Ramos (cell line): ENCODE results near the gene ZCCHC7.
"Not testable (repeated sequence)": the region's sequence is repeated elsewhere in the genome, so short reads cannot be mapped to it uniquely, and the experiment has no call there.

Source experiments
- in situ Hi-C: fragments of 300-500 bp; cut with MboI; formaldehyde crosslinking; loops from one replicate; pipeline ENCODE4 v1.14.3; 2022; ENCODE audit warnings: low sequenced_read_pairs; ENCODE audit not compliant: unreplicated experiment

ZCCHC7 gene

DNA sequence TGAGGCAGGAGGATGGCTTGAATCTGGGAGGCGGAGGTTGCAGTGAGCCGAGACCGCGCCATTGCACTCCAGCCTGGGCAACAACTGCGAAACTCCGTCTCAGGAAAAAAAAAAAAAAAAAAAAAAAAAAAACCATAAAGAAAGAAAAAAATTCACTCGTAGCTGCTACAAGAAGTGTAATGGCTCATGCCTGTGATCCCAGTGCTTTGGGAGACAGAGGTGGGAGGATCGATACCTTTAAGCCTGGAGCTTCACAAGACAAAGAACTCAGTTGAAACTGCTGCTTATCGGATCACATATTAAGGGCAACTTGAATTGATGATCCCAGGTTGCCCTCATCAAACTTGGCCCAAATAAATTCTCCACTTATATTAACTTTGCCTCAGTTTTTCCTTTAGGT lies 1.0 kb upstream of the ZCCHC7 start:
- in situ Hi-C loops, result no loop called here

DNA sequence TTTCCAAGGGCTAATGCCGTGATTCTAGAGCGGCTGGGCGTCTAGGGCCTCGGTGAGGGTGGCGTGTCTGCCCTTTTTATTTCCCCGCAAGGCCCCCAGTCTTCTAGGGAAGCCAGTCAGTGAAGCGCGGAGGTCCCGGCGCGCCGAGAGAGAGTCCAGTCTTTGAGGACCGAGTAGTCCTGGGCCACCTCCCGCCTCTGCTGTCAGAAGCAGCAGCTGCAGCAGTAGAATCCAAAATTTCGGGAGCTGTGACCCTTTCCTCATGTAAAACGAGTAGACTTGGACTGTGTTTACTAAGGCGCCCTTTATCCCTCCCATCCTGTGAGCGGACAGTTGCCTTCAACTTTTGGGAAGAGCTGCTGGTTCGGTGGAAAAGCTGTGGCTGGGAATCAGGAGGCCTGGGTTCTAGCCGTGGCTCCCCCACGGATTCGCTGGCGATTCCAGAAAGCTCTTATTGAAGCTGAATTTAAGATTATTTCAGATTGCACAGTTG lies 515 bp downstream of the ZCCHC7 start:
- in situ Hi-C loops, result loop anchor here (10.0 kb wide), 1 partner anchor 86 kb away; the partner anchor contains the start of gene PAX5

DNA sequence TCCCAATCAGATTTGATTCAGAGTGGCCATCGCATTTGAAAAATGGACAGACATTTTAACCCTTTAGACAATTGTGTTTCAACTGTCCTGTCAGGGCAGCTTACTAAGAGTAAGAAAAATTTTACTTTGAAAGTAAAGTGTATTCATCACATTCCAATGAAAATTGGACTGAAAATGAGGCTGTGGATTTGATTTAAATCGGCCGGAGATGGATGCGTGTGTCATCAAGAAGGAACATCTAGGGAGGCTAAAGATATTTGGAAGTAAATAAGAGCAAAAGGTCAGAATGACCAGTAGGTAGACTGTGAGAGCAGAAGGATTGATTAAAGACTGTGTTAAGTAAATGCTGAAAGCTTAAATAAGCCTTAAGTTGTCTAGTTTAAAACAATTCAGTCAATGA lies 1.5 kb downstream of the ZCCHC7 start:
- in situ Hi-C loops, result loop anchor here (10.0 kb wide), 1 partner anchor 87 kb away; the partner anchor contains the start of gene PAX5

DNA sequence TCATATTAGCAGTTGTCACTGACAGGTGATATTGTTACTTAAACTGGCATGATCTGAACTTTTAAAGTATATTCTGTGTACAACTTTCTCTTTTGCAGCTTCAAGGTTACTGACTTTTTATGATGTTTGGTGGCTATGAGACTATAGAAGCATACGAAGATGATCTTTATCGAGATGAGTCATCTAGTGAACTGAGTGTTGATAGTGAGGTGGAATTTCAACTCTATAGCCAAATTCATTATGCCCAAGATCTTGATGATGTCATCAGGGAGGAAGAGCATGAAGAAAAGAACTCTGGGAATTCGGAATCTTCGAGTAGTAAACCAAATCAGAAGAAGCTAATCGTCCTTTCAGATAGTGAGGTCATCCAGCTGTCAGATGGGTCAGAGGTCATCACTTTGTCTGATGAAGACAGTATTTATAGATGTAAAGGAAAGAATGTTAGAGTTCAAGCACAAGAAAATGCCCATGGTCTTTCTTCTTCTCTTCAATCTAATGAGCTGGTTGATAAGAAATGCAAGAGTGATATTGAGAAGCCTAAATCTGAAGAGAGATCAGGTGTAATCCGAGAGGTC lies 5.9 kb downstream of the ZCCHC7 start:
- in situ Hi-C loops, result loop anchor here (5.0 to 10.0 kb wide), 2 partner anchors 51 to 92 kb away; partner anchors contain the start of gene PAX5

DNA sequence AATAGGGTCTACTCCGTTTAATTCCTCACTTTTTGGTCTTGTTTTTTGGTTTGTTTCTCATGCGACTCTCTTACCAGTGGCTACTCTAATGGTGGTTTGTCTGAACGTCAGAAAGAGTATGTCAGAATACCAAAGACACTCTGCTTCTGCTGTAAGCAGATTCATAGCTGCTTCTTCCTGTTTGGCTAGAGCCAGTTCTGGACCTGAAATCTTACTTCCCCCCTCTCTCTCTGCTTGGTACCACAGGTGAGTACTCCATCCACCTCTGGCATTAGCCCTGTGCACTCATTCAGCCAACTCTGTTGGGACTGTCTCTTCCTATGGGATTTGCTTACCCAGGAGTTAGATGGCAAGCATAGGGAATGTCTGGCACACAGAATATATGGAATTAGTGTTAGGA lies 6.6 kb downstream of the ZCCHC7 start:
- in situ Hi-C loops, result loop anchor here (5.0 to 10.0 kb wide), 2 partner anchors 50 to 92 kb away; partner anchors contain the start of gene PAX5

DNA sequence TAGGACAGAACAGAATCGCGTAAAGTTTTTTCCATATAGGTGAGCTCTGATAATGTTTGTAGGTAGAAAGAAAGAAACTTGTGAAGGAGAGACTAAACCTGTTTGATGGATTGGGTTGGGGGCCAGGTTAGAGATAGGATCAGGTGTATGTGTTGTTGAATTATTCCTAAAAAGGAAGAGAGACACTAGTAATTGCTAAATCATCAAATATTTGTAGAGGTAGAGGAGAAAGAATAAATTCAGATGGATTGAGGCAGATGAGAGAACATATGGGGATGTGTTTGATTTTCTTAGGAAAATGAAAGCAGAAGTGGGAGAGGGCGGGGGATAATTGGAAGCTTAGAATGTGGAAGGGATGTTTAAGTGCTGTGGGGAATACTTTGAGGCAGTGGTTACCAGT lies 7.7 kb downstream of the ZCCHC7 start:
- in situ Hi-C loops, result loop anchor here (5.0 to 10.0 kb wide), 2 partner anchors 49 to 93 kb away; partner anchors contain the start of gene PAX5

DNA sequence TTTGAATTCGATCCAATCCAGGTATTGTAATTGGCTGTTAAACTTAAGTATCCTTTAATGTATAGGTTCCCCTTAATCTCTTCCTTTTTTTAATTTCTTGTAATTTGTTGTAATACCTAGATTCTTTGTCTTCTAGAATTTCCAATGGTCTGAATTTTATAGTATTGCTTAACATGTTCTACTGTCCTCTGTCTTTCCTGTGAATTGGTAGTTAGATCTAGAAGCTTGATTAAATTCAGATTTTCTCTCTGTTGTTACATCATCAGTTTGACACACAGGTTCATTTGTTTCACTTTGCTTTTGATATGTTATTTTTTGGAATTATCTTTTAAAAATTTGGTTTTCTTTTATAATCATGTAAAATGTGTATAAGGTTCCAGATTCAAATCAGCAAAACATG lies 13.8 kb downstream of the ZCCHC7 start:
- in situ Hi-C loops, result no loop called here

DNA sequence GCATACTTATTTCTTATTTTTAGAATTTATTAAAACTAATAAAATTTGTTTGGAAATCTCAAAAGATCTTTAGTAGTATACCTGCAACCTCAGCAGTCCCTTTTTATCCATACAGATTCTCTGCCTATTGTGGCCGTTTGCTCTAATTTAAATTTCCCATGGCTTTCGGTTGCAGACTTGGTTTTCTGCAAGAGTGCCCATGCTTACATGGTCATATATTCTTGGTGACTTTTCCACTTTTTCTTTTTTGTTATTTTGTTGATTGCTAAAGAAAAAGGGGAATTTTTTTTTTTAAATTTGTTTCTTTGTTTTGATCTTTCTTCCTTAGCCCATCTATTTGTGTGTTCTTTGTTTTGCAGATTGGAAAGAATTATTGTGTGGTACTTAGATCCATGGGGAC lies 20.6 kb downstream of the ZCCHC7 start:
- in situ Hi-C loops, result no loop called here

DNA sequence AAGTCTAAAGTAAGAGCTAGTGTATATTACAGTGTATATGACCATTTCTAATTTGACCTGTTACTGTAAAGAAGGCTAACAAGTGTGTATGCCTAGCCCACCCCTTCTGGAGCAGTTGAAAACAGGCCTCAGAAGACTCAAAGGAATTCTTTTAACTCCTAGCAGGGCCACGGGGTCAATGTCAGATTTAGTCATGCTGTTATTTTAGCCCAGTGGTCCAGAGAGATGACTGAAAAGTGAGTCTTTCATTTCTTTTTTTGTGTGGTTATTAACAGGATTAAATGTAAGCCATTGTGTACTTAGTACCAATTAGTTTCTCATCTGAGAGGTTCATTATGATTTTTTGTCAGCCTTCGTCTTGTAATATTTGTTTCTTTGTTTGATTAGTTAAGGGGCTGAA lies 24.4 kb downstream of the ZCCHC7 start:
- in situ Hi-C loops, result no loop called here

DNA sequence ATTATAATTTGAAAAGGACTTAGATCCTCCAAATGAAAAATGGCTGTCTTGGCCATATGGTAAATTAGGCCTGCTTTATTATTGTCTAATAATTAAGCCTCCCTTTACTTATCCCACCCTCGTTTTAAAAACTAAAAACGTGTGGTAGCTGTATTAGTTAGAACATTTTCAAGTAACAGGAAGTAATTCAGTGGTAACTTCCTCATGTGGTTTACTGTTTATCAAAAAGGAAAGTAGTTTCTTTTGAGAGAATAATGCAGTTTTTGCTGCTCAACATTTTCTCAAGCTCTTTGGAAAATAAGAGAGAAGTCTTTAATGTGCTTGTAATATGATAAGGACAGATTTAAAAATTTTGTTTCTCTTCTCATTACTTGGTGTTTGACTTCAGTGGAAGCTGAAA lies 26.0 kb downstream of the ZCCHC7 start:
- in situ Hi-C loops, result no loop called here

DNA sequence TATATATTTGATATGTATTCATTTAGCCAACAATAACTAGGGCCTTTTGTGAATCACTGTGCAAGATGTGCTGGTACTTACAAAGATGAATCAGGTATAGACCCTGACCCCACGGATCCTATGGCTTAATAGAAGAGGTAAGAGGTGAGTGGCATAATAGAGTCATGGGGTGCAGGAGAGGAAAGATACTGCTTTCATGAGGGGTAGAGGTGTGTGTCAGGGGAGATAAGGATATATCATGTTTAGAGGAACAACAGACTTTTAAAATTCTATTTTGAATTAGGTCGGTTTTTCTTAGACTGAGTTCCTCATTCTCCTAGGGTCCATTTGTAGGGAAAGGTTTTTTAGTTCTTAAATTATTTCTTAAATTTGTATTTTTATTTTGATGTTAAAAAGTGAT lies 27.8 kb downstream of the ZCCHC7 start:
- in situ Hi-C loops, result no loop called here

DNA sequence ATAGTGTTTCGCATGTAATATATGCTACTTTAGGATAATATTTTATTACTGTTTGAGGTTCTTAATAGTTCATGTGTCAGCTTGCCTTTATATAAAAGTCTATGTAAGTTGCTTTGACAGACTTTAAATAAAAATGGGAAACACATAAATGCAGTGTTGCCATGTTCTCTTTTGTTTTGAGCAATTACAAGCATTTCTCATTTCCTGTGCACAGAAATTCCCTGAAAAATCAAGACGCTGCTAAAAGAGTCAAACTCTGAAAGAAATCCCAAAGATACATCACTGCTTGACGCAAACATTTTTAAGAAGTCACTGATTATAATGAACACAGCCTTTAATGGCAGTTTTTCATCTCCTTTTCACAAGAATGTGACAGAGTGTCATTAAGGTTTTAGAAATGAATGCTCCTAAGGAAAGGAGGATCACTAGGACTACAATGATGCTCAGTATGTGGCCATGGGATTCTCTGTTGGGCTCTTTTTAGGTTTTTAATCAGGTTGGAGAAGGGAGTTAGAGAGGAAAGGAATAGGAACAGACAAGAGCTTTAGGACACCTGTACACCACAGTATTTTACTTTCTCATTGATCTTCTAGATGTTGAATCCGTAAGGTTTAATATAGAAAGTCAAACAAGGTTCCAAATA lies 29.4 kb downstream of the ZCCHC7 start:
- in situ Hi-C loops, result no loop called here

DNA sequence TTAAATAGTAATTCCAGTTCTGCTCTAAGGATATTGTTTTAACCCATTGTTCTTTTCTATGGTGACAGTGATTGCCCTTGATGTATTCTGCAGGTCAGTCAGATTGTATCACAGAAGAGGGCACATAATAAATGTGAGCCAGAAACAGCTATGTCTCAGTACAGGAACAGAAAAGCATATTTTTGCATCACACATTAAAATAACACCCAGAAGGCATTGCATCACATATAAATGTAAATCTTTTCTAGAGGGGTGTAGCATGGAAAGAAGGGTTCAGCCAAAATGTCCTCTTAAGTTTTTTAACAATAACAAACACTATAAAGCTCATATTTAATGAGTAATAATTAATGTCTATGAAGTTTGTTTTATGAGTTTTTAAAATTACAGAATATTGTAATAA lies 30.0 kb downstream of the ZCCHC7 start:
- in situ Hi-C loops, result no loop called here

DNA sequence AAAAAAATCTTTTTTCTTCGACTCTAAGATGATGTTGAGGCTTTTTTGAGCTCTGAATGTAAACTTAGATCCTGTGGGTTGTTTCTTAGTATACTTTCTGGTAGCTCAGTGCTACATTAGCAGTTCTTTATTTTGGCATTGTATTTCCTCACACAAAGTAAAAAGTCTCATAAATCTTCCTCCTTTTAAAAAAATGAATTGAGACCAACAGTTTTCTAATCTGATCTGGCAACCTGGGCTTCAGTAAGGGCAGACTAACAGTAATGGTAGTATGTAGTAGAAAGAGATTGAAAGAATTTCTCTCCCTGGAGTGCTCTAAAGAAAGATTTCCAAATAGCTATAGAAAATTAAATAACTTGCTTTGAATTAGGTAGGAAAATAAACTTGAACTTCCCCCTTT lies 31.4 kb downstream of the ZCCHC7 start:
- in situ Hi-C loops, result no loop called here

DNA sequence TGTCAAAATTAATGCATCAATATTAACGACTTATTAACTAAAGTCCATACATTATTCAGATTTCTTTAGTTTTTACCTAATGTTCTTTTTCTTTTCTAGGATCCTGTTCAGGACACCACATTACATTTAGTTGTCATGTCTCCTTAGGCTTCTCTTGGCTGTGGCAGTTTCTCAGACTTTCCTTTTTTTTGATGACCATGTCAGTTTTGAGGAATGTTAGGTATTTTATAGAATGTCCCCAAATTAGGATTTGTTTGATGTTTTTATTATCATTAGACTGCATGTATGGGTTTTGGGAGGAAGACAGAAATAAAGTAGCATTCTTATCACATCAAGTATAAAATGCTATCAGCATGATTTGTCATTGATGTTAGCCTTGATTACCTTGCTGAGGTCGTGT lies 32.0 kb downstream of the ZCCHC7 start:
- in situ Hi-C loops, result no loop called here

DNA sequence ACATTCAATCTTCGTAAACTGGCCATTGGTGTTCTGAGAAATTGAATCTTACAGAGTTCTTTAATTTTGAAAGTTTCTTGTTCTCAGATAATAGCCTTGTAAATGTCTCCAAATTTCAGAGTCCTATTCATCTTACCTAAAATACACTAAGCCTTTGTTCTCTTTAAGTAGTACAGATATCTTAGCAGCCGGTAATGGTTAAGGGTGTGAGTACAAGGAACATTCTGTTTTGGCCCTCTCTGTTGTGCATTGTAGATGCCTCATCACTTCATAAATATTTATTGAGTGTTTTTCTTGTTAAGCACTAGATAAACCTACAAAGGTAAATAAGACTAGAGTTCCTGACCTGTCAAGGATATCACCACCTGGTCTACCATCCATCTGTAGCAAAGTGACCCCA lies 35.2 kb downstream of the ZCCHC7 start:
- in situ Hi-C loops, result no loop called here

DNA sequence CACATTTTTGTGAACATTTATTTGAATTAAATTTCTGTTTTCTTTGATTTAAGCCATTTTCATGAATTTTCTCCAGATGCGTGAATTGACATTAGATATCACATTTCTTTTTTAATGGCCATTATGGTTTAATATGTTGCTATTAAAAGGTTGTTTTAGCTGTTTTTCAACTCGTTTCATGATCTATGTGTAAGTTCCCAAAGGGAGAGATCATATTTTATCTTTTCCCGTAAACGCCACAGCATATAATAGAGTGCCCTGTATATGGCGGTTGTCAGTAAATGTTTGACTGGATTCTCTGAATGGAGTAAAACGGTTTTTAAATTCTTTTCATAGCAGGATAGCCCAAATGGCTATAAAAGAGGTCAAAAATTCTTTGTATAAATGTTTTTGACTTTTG lies 35.8 kb downstream of the ZCCHC7 start:
- in situ Hi-C loops, result no loop called here

DNA sequence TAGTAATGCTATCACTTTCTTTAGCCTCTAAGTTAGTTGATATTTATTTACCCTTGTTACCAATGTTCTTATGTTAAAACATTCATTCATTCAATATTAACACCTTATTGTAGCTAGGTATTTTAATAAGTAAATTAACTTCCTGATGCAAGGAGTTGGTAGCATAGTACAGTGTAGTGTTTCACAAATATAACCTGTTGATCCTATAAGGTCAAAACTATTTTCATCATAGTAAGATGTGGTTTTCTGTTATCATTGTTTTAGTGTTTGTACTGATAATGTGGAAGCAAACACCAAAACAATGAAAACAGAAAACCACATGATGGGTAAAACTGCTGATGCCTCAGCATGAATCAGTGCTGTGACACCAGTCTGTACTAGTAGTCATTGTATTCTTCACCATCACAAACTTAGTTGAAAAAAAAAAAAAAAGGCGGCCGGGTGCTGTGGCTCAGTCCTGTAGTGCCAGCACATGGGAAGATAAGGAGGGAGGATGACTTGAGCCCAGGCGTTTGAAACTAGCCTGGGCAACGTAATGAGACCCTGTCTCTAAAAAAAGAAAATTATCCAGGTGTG lies 36.5 kb downstream of the ZCCHC7 start:
- in situ Hi-C loops, result no loop called here

DNA sequence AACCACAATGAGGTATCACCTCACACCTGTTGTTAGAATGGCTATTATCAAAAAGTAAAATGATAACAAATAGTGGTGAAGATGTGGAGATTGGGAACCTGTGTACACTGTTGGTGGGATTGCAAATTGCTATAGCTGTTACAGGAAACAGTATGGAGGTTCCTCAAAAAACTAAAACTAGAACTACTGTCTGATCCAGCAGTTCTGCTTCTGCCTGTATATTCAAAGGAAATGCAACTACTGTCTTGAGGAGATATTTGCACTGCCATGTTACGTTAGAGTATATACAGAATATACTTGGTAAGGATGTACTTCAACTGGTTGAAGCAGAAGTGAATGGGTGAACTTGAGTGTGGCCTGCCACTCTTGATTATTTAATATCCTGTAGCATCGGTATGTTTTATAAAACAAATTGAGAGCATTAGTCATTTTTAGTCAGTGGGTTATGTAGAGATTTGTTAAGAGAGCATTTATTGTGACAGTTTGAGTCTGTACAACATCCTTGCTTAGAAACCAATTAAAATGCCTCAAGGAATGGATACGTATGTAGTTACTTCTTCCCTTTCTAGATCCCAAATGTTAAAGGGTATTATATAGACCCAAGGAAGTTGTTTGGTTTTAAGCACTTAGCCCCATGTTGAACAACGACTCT lies 37.5 kb downstream of the ZCCHC7 start:
- in situ Hi-C loops, result no loop called here

DNA sequence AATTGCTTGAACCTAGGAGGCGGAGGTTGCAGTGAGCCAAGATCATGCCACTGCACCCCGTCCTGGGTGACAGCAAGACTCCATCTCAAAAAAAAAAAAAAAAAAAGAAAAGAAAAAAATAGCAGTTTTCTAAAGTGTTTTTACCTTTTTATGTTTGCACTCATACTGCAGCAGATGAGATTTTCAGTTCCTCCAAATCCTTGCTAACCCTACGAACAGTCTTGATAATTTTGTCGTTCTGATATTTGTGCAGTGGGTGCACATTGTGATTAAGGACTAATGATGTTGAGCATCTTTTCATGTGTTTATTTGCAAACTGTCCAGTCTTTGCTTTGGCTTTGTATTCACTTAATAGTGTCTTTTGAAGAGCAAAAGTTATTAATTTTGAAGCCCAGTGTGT lies 42.9 kb downstream of the ZCCHC7 start:
- in situ Hi-C loops, result no loop called here

DNA sequence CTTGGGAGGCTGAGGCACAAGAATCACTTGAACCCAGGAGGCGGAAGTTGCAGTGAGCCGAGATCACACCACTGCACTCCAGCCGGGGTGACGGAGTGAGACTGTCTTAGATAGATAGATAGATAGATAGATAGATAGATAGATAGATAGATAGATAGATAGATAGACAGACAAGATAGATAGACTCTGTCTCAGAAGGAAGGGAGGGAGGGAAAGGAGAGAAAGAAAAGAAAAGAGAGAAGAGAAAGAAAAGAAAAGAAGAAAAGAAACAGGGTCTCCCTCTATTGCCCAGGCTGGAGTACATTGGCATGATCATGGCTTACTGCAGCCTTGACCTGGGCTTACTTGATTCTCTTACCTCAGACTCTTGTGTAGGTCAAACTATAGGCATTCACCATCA lies 44.0 kb downstream of the ZCCHC7 start:
- in situ Hi-C loops, result not testable (repeated sequence)
